ENCODE data around the gene ACP4.
"Not testable (repeated sequence)": the region's sequence is repeated elsewhere in the genome, so short reads cannot be mapped to it uniquely, and the experiment has no call there.

GRCh38 chr19:50756244-50756643, 34.0 kb upstream of the ACP4 start:
- TF ChIP-seq CTCF (IDR thresholded peaks at IDR 0.05; ENCODE audit: low read length); EZH2 (optimal IDR thresholded peaks at IDR 0.05; ENCODE audit: low read depth, low read length); EZH2phosphoT487 (IDR thresholded peaks at IDR 0.05; ENCODE audit: low read length): not testable (repeated sequence)

Measured in MM.1S (cell line).